Colonic mucosa (tissue), 4 donors: ENCODE measurements around the gene DPT. TPM values are rescaled to one million over a fixed set of nuclear protein-coding genes. Genes with fewer than 3 reads are reported as not detected.

Experiments
- DNase-seq: peaks from one replicate; pipeline ENCODE4 v3.0.0-alpha.2; 2020
- H3K27ac ChIP-seq: fragments of 200-600 bp; one replicate; pipeline ENCODE4 v1.8.0; 2021
- H3K27me3 ChIP-seq: fragments of 200-600 bp; one replicate; pipeline ENCODE4 v1.8.0; 2021
- H3K36me3 ChIP-seq: fragments of 200-600 bp; one replicate; pipeline ENCODE4 v1.8.0; 2021
- H3K4me1 ChIP-seq: fragments of 200-600 bp; one replicate; pipeline ENCODE4 v1.8.0; 2021; ENCODE audit warnings: mild to moderate bottlenecking
- H3K4me3 ChIP-seq: fragments of 200-600 bp; one replicate; pipeline ENCODE4 v1.8.0; 2021
- H3K9ac ChIP-seq, 2 donors: one replicate each; pipeline ENCODE4 v1.7.0; 2013; ENCODE audit warnings: control low read depth in 2 of 2, low read depth in 2 of 2, low read length in 2 of 2
- H3K9me3 ChIP-seq: fragments of 200-600 bp; one replicate; pipeline ENCODE4 v1.8.0; 2021
- CTCF ChIP-seq: fragments of 200-600 bp; IDR thresholded peaks from one replicate; pipeline ENCODE4 v1.8.0; 2022; ENCODE audit warnings: antibody characterized with exemption, mild to moderate bottlenecking
- intact Hi-C: fragments of 100-400 bp; cut with DNase I; formaldehyde crosslinking; loops from one replicate; pipeline ENCODE4 v1.14.1; 2022
- total RNA-seq, 2 donors: library from RNA; stranded (reverse); fragmentation: NEBNext Ultra II Directional in 1 of 2; extraction: Animal tissue kit (Norgen Biotek cat#: 25700) in 1 of 2; gene quantifications; one replicate each; pipeline ENCODE4 v1.2.1, GENCODE V29; 2021
- donor health status: healthy.
- donor health status: DM: no; HTN: no; CAD: no.
- donor health status: DM: no; HTN: no; CAD: no.

Gene DPT
- total RNA-seq, 2 donors from 2014 or later = 1.2 to 16.2 TPM

DNA sequence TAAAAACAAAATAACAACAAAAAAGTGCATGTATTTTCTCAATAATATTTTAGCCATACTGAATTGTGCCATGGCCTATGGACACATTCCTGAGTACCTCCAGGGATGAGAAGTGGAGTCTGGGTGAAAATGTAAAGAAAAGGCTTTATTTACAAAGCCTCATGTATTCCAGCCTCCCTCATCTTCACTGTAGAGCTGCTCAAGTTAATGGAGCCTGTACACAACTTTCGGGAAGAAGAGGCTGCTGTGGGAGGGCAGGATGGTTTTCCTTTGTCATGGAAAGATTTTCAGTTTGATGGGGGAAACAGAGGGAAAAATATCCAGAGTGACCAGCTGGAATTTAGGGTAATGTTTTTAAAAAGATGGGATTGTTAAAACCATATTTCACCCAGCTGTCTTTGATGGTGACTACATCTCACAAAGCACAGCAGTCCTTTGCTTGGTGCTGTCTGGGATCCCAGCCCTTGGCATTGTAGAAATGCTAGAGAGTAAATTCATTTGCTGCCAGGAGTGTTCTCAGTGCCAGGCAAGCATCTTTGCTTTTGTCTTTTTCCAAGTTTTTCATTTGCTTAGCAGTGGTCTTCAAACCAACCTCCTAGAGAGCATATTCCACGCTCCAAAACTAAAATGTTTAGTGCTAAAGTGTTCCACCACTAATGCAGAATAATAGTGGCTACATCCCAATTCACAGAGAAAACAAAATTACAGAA is 54.9 kb downstream of the DPT start:
- TF ChIP-seq CTCF = no peak
- no peak overlapping the region for H3K9ac ChIP-seq
- intact Hi-C loops = no loop called here
- H3K4me3 ChIP-seq = no peak overlapping the region
- no peaks in the 10 kb centered on the region for H3K27me3 ChIP-seq
- no peak for DNase-seq
- H3K27ac ChIP-seq = no peak overlapping the region
- no peaks in the 10 kb centered on the region for H3K4me1 ChIP-seq
- H3K36me3 ChIP-seq = no peaks in the 10 kb centered on the region
- no peaks in the 10 kb centered on the region for H3K9me3 ChIP-seq

DNA sequence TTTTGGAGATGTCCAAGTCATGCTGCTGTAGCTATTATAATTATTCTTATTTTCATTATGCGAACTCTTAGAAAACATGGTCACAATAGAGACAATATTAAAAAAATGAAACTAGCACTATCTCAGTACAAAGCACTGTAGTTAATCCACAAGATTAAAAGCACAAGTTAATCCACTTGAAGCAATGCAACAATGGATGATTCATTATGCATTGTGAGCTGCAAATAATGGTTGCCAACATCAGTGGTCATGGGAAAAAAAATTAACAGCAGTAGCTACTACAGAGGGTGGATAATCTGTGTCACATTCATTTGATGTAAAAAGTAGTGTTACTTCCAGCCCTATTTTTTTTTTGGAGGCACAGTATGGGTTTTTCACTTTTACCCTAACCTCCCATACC is 56.7 kb downstream of the DPT start:
- no peaks in the 10 kb centered on the region for H3K9me3 ChIP-seq
- H3K4me3 ChIP-seq = no peak overlapping the region
- no peak for TF ChIP-seq CTCF
- intact Hi-C loops = no loop called here
- DNase-seq = no peak
- no peaks in the 10 kb centered on the region for H3K27me3 ChIP-seq
- H3K4me1 ChIP-seq = no peaks in the 10 kb centered on the region
- no peak overlapping the region for H3K9ac ChIP-seq
- no peak overlapping the region for H3K27ac ChIP-seq
- no peaks in the 10 kb centered on the region for H3K36me3 ChIP-seq

DNA sequence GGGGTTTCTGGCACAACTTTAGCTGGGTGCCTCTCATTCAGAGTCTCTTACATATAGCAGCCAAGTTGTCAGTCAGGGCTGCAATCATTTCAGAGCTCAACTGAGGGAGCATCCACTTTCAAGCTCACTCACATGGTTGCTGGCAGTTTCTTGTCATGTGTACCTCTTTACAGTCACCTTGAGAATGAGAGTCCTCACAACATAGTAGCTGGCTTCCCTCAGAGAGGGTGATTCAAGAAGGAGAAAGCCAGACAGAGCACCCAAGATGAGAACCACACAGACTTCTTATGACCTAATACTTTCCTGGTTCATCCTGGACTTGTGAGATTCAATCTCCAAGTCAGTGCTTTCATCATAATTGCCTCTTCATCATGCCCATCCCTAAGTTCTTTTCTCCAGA is 57.2 kb downstream of the DPT start:
- no peak overlapping the region for H3K9ac ChIP-seq
- H3K4me3 ChIP-seq = no peak overlapping the region
- no peaks in the 10 kb centered on the region for H3K4me1 ChIP-seq
- H3K27ac ChIP-seq = no peak overlapping the region
- H3K9me3 ChIP-seq = no peaks in the 10 kb centered on the region
- intact Hi-C loops = no loop called here
- no peaks in the 10 kb centered on the region for H3K36me3 ChIP-seq
- no peak for TF ChIP-seq CTCF
- no peaks in the 10 kb centered on the region for H3K27me3 ChIP-seq
- no peak for DNase-seq

GRCh38 chr1:168665975-168666374 is 63.0 kb downstream of the DPT start:
- H3K9me3 ChIP-seq = no peaks in the 10 kb centered on the region
- no peak for TF ChIP-seq CTCF
- no peak overlapping the region for H3K9ac ChIP-seq
- peaks cover 9% of the 10 kb centered on the region for H3K4me1 ChIP-seq
- DNase-seq = no peak
- intact Hi-C loops = no loop called here
- H3K4me3 ChIP-seq = no peak overlapping the region
- H3K36me3 ChIP-seq = no peaks in the 10 kb centered on the region
- no peak overlapping the region for H3K27ac ChIP-seq
- H3K27me3 ChIP-seq = no peaks in the 10 kb centered on the region

- Histone ChIP-seq H3K27ac (peak overlapping the region; percentile 3), H3K9me3 (no peaks in the 10 kb centered on the region), H3K9ac (no peak overlapping the region), H3K36me3 (no peaks in the 10 kb centered on the region), H3K27me3 (no peaks in the 10 kb centered on the region), H3K4me1 (peaks cover 9% of the 10 kb centered on the region), H3K4me3 (no peak overlapping the region)
- intact Hi-C loops = no loop called here
- no peak for TF ChIP-seq CTCF
- DNase-seq = no peak
These were observed 64.8 kb downstream of the DPT start for GRCh38 chr1:168664069-168664834.
